ENCODE measurements around the gene DDX25.

DDX25 gene

GRCh38 chr11:125952973-125953372 lies 48.7 kb downstream of the DDX25 start:
- no peak for DNase-seq

DNA sequence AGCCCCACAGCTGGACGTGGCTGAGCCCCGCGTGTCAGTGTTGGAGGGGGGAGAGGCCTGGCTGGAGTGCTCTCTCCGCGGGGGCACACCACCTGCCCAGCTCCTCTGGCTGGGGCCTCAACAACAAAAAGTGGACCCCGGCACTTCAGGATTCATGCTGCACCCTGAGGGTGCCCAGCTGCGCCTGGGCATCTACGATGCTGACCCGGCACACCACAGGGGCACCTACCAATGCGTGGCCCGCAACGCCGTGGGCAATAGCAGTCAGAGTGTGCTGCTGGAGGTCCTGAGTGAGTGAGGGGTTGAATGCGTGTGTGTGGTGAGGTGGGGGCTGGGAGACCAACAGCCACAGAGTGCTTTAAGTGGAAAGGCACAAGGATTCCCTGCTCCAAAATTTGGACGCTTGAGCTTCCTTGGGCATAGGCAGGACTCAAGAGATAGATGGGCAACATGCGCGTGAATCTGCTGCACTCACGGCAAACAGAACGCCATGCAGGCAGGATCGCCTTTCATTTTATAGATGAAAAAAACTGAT lies 49.2 kb downstream of the DDX25 start:
- no peak for DNase-seq

- DNase-seq = no peak
These were observed 50.0 kb downstream of the DDX25 start for GRCh38 chr11:125954123-125954944.

- DNase-seq = no peak
These were observed 50.8 kb downstream of the DDX25 start for GRCh38 chr11:125954945-125955640.

- DNase-seq = no peak
These were observed 51.5 kb downstream of the DDX25 start for GRCh38 chr11:125955856-125956255.

GRCh38 chr11:125956391-125957134 lies 52.3 kb downstream of the DDX25 start:
- DNase-seq = no peak

GRCh38 chr11:125957618-125958332 lies 53.5 kb downstream of the DDX25 start:
- DNase-seq = no peak

- DNase-seq = no peak
These were observed 54.6 kb downstream of the DDX25 start for GRCh38 chr11:125958872-125959400.

DNA sequence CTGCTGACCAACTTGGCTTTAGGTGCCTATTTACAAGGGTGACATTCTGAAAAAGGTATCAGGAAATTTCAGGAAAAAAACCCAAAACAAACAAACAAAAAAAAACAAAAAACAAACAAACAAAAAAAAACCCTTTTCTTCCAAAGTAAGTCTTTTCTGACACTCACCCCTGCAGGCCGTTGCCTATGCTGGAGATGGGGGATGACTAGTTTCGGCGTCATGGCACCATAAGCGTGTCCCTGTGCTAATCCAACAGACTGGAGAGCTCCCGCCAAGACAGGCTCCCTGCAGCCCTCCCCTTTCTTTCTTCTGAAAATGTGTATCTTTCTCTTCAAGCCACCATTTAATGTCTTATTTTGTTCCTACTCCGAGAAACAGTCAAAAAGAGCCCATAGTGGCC lies 55.2 kb downstream of the DDX25 start:
- DNase-seq = no peak

- no peak for DNase-seq
These were observed 55.6 kb downstream of the DDX25 start for GRCh38 chr11:125959931-125960330.

GRCh38 chr11:125960771-125961170 lies 56.5 kb downstream of the DDX25 start:
- DNase-seq = no peak

DNA sequence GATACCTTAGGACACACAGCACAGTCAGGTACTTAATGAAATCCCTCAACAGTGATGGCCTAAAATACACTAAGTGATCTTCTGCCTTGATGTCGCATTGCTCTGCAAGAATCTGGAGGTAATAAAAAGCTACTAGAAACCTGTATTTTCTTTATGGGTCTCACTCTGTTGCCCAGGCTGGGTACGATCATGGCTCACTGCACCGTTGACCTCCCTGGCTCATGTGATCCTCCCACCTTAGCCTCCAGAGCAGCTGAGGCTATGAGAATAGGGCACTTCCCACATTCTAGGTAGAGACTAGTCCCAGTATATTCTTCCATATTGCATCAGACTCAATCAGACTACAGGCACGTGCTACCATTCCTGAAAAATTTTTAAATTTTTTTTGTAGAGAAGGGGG lies 63.2 kb downstream of the DDX25 start:
- no peak for DNase-seq

GRCh38 chr11:125968354-125968753 lies 64.0 kb downstream of the DDX25 start:
- DNase-seq = no peak

DNA sequence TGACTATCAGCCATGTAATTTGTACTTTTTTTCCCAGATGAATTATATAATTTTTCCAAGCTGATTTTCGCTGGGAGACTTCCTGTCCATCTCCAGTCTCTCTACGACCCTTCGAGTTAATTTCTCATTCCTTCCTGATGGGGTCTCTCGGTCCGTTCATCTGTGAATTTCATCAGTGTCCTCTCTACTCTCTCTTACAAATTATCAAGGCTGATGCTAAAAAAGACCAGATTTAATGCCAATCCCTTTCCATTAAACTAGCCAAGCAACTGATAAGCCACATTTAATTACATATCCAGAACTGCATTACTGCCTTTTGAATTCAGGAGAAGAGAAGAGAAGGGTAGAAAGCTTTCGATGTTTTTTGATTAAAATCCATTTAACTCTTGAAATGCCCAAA lies 67.3 kb downstream of the DDX25 start:
- DNase-seq = no peak

GRCh38 chr11:125974284-125974683 lies 70.0 kb downstream of the DDX25 start:
- DNase-seq = no peak

- DNase-seq = no peak
These were observed 71.3 kb downstream of the DDX25 start for GRCh38 chr11:125975634-125976033.

DNA sequence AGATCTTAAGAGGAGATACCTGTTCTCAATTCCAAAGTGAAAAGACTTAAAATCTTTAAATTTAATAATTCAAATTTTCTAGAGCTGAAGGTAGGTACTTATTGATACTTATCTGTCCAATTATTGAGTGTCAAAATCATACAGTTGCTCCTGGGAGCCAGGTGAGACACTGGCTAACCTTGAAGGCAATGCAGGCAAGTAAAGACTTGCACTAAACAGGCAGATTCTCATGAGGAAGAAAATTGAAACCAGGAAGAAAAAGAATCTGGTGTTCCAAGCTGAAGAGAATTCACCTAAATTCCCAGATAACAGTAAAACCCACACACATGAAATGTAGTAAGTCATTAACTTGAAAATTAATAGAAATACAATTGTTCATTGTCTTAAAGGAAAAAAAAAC lies 71.8 kb downstream of the DDX25 start:
- DNase-seq = no peak

- no peak for DNase-seq
These were observed 73.0 kb downstream of the DDX25 start for GRCh38 chr11:125977333-125977732.

DNA sequence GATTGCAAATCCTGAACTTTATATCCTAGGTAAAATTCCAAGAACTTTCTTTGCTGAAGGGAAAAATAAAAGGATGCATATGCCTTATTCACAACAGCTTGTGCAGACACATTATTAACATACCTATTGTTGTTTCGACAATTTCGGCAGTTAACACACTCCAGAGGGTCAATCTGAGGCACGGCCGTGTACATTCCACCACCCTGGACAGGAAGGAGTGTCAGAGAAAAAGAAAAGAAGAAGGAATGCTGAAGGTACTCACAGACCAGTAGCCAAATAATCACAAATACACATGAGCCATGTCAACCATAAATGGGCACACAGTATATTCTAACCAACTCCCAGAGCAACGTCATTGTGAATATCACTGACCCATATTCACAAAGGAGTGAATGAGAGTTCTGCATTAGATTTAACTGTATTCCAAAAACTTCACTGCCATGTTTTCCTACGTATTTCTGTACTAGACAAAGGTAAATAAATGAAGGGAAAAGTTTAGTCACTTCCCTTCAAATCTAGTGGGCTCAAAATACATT lies 73.9 kb downstream of the DDX25 start:
- DNase-seq = no peak
